ENCODE results near the gene LRP1-AS.

Gene LRP1-AS

GRCh38 chr12:57180321-57180989 lies 33.0 kb upstream of the LRP1-AS start:
- no peak for DNase-seq (ENCODE audit: low read depth in 2 of 2)

GRCh38 chr12:57179331-57180086 lies 32.1 kb upstream of the LRP1-AS start:
- no peak for DNase-seq (ENCODE audit: low read depth in 2 of 2)

GRCh38 chr12:57178213-57178612 lies 30.8 kb upstream of the LRP1-AS start:
- DNase-seq (ENCODE audit: low read depth in 2 of 2): no peak

DNA sequence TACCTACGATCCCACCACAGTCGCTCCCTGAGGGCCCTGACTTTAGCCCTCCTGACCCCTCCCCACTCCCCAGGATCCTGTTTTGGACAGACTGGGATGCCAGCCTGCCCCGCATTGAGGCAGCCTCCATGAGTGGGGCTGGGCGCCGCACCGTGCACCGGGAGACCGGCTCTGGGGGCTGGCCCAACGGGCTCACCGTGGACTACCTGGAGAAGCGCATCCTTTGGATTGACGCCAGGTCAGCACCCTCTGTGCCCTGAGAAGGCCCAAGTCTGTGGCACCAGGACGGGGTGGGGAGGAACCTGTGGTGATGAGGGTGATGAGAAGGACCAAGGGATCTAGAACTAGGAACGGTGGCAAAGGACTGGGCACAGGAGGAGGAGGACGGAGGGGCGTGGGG lies 29.9 kb upstream of the LRP1-AS start:
- no peak for DNase-seq (ENCODE audit: low read depth in 2 of 2)

DNA sequence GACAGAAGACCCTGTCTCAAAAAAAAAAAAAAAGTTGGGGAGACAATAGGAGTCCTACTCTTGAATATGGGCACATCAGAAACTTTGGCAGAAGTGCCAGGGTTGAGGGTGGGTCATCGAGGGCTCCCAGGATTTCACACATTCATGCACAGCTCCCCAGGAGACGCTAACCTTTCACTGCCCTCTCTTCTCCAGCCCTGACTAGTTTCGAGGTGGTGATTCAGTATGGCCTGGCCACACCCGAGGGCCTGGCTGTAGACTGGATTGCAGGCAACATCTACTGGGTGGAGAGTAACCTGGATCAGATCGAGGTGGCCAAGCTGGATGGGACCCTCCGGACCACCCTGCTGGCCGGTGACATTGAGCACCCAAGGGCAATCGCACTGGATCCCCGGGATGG lies 29.4 kb upstream of the LRP1-AS start:
- no peak for DNase-seq (ENCODE audit: low read depth in 2 of 2)

DNA sequence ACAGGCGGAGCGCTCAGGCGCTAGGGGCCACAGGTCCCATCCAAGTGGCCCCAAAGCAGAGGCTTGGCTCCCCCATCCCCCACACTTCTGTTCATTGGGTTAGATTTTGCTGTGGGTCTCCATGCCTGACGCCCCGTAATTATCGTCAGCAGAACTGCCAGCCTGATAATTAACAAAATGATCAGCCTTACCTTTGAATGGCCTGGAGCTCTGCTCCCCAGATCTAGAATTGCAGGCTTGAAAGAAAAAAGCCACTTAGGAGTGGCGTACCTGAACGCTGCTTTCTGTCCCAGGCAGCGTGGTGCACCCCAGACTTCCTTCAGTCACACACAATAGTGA lies 28.7 kb upstream of the LRP1-AS start:
- no peak for DNase-seq (ENCODE audit: low read depth in 2 of 2)

DNA sequence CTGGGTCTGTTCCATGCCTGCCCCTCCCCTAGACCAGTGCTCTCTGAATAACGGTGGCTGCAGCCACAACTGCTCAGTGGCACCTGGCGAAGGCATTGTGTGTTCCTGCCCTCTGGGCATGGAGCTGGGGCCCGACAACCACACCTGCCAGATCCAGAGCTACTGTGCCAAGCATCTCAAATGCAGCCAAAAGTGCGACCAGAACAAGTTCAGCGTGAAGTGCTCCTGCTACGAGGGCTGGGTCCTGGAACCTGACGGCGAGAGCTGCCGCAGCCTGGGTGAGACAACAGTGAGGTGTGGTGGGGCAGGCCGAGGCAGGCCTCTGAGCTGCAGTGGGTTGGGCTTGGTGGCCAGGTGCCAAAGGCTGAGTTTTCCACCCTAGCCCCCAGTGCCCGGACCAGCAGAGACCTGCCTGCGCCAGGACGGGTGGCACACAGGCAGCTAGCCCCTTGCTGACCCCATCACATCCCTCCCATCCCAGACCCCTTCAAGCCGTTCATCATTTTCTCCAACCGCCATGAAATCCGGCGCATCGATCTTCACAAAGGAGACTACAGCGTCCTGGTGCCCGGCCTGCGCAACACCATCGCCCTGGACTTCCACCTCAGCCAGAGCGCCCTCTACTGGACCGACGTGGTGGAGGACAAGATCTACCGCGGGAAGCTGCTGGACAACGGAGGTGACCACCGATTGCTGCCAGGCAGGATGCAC lies 28.2 kb upstream of the LRP1-AS start:
- no peak for DNase-seq (ENCODE audit: low read depth in 2 of 2)

DNA sequence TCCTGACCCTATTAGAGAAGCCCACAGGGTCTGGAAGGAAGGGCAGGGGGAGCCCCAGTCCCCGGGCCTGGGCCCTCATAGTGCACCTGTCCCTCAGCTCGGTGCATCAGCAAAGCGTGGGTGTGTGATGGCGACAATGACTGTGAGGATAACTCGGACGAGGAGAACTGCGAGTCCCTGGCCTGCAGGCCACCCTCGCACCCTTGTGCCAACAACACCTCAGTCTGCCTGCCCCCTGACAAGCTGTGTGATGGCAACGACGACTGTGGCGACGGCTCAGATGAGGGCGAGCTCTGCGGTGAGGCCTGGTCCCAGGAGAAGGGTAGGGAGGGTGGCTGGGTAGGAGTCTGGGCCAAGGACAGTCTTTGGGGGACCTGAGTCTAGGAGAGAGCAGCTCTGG lies 26.3 kb upstream of the LRP1-AS start:
- DNase-seq (ENCODE audit: low read depth in 2 of 2): no peak

GRCh38 chr12:57173089-57173488 lies 25.7 kb upstream of the LRP1-AS start:
- no peak for DNase-seq (ENCODE audit: low read depth in 2 of 2)

DNA sequence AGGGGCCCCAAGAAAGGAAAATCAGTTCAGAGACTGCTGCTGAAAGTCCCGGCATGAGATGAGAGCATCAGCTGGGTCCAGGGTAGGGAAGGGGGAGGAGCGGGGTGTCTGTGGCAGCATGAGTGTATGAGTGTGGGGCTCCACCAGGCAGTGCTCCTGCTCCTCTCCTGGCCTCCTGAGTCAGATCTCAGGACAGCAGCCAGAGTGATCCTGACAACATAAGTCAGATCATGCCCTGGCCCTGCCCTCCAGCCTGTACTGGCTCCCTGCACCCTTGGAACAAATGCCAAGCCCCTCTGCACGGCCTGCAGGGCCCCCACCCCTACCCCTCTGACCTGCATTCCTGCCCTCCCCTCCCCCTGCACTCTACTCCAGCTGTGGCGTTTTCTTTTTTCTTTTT lies 24.2 kb upstream of the LRP1-AS start:
- DNase-seq (ENCODE audit: low read depth in 2 of 2): no peak

DNA sequence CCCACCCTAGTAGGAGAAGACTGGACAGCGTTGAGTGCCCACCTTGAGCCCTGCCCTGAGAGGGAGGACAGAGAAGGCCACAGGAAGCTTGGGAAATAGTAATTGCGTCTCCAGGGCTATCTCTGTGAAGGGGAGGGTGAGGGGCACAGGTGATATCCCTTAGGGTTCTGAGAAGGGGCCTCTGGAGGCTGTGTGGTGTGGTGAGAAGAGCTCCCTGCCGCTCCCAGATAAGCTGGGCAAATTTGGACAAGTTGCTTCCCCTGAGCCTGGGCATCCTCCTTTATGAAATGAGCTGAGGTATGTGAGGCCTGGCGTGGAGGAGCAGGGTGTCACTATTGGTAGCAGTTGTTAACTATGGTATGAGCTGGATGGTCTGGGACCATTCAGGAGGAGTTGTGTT lies 23.5 kb upstream of the LRP1-AS start:
- no peak for DNase-seq (ENCODE audit: low read depth in 2 of 2)

- no peak for DNase-seq (ENCODE audit: low read depth in 2 of 2)
These were observed 23.0 kb upstream of the LRP1-AS start for GRCh38 chr12:57170408-57170807.

DNA sequence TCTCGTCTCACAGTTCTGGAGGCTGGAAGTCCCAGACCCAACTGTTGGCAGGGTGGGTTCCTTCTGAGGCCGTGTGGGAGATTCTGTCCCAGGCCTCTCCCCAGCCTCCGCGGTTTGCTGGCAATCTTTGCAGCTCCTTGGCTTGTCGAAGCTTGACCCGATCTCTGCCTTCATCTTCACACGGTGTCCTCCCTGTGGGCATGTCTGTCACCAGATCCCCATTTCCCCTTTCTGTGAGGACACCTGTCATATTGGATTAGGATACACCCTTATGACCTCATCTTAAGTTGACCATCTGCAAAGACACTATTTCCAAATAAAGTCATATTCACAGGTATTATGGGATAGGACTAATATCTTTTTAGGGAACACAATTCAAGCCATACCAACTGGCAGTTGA lies 22.6 kb upstream of the LRP1-AS start:
- DNase-seq (ENCODE audit: low read depth in 2 of 2): no peak

DNA sequence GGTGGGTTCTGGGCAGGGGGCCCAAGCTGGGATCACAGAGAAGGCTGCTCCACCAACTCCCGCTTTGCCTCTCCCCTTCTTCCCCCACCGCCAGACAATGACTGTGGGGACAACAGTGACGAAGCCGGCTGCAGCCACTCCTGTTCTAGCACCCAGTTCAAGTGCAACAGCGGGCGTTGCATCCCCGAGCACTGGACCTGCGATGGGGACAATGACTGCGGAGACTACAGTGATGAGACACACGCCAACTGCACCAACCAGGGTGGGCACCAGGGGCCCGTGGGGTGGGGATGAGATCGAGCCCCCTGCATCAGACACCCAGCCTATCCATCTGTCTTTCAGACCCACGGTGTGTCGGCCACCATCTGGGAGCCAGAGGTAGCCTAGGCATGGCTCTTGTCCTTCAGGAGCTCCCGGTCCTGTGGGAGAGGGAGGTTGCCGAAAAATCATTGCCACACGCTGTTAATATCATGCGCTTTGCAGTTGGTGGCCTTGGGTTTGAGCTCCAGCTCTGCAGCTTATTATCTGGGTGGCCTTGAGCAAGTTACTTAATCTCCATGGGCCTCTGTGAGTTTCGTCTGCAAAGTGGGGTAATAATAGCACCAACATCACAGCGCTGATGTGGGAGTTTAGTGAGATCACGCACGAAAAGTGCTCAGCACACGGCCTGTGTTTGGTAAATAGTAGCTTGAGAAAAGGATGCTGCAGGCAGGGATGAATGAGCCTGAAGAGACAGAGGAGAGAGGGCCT lies 21.8 kb upstream of the LRP1-AS start:
- DNase-seq (ENCODE audit: low read depth in 2 of 2): no peak

DNA sequence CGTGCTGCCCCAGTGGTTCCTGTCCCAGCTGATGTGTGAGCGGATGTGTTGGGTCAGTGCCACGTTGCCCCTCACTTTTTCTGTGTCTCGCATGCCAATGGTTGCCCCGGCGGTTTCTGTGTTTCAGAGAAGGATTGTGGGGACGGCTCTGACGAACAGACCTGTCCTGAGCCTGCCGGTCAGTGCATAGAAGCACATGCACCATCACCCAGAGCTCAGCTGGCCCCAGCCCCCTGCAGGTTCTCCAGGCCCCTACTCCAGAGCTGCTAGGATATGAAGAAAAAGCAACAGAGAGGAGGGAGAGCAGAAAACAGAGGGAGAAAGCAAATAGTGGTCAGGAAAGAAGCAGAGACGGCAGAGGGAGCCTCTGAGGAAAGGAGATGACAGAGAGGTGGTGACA lies 20.6 kb upstream of the LRP1-AS start:
- no peak for DNase-seq (ENCODE audit: low read depth in 2 of 2)

GRCh38 chr12:57166971-57167371 lies 19.6 kb upstream of the LRP1-AS start:
- DNase-seq (ENCODE audit: low read depth in 2 of 2): no peak

DNA sequence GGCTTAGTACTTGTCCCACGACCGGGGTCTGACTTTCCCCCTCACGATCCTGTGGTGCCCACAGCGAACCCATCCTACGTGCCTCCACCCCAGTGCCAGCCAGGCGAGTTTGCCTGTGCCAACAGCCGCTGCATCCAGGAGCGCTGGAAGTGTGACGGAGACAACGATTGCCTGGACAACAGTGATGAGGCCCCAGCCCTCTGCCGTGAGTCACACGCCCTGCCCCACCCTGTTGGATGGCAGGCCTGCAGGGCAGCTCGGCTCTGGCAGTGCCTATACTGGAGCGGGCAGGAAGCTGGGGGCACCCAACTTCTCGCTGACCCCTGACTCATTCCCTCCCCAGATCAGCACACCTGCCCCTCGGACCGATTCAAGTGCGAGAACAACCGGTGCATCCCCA lies 18.3 kb upstream of the LRP1-AS start:
- DNase-seq (ENCODE audit: low read depth in 2 of 2): no peak

- DNase-seq (ENCODE audit: low read depth in 2 of 2): no peak
These were observed 17.7 kb upstream of the LRP1-AS start for GRCh38 chr12:57164966-57165625.

DNA sequence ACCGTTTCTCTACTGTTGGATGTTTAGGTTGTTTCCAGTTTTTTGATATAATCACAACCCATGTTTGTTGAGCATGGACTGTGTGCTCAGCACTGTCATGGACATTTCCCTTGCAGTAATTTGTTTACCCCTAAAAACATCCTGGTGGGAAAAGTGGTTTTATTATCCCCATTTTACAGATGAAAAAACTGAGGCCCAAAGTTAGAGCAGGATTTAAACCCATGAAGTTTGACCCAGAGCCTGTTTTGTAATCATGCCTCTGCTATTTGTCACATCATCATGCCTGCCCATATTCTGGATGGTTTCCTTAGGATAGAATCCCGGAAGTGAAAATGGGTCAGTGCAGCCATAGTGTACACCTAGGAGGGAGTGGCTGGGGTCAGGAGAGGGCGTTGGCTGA lies 17.0 kb upstream of the LRP1-AS start:
- DNase-seq (ENCODE audit: low read depth in 2 of 2): no peak

GRCh38 chr12:57162553-57163125 lies 15.2 kb upstream of the LRP1-AS start:
- DNase-seq (ENCODE audit: low read depth in 2 of 2): no peak

- DNase-seq (ENCODE audit: low read depth in 2 of 2): no peak
These were observed 14.1 kb upstream of the LRP1-AS start for GRCh38 chr12:57161491-57161890.

DNA sequence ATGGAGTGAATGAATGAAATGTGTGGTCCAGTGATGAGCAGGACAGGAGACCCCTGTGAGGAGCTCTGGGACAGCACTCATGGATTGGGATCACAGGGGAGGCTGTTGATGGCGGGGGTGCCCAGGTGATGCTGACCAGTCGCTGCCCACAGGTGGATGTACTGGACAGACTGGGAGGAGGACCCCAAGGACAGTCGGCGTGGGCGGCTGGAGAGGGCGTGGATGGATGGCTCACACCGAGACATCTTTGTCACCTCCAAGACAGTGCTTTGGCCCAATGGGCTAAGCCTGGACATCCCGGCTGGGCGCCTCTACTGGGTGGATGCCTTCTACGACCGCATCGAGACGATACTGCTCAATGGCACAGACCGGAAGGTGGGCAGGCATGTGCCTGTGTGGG lies 13.3 kb upstream of the LRP1-AS start:
- no peak for DNase-seq (ENCODE audit: low read depth in 2 of 2)
